Caki2 (cell line): ENCODE results near the gene FAM217A. TPM values are rescaled to one million over a fixed set of nuclear protein-coding genes. Genes with fewer than 3 reads are reported as not detected.
"Not testable (repeated sequence)": the region's sequence is repeated elsewhere in the genome, so short reads cannot be mapped to it uniquely, and the experiment has no call there.

Source experiments
- DNase-seq: peaks from one replicate; pipeline ENCODE4 v3.0.0-alpha.2; 2015; ENCODE audit warnings: low read depth
- in situ Hi-C: cut with HindIII; loops from 2 replicates; pipeline ENCODE4 v1.10.0; 2016; ENCODE audit warnings: low sequenced_read_pairs, low pct_unique_long_range_greater_than_20kb, mixed read lengths
- total RNA-seq: library from RNA; depleted of rRNA; stranded (reverse); fragments of >200 nt; shearing (Covaris generic); gene quantifications from 2 replicates; pipeline ENCODE4 v1.2.3, GENCODE V29; 2014; ENCODE audit warnings: low replicate concordance; rRNA removed

FAM217A gene, protein sequence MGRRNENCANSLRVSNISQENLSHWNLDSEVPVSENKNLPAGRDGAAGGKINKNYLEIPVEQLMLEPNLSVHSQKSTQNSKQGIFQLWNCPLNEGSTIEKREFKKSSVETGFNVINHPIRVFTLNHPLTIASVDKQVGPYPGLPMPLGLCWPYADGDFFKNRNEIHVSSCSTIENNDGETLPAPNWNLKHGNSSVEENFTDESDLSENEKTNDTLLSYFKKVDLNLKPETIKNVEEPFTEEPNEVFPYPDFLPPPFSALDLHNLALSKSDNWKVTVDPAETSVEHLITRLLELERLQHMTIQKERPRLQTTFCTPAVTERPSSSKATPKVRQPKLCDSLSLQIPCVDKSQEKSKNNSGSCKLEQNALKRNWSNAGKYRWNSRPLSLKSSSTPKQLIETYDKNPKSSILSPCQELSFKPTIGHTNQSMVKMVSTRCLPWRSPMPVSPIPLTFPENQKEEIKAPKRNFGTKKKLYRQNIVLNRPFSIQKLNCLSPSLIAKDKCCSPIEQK
- total RNA-seq, result not detected in 2 replicates

DNA sequence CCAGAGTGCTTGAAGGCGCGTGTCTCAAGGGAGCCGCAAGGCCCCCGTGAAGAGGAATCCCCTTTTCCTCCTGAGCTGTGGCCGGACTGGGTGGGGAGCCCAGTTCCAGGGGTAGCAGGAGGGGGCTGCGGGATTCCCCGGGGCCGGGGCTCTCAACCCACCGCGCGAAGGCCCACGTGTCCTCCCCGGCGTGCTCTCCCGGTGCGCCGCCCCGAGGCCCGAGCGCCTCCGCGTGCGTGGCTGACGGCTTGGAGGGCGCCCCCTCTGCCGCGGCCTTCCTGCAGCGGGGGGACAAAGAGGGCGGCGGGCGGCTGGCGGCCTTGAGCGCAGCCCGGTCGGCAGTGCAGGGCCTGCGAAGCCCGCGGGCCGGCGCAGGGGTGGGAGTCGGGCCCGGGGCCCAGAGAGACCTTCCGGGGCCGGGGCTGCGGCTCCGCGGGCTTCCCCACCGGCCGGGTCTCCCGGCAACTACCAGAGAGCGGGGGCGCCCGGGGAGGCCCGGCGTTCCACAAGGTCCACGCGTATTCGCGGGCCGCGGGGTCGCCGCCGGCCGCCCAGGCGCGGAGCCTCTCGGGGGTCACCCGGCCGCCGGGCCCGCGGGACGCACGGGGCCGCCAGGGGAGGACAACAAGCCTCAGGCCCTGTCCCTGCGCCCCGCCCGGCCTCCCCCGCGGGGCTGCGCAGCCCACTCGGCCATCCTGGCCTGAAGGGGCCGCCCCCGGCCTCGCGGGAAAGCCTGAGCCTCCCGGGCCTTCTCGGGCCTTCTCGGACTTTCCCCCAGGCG, at the start of gene FAM217A:
TSS of gene FAM217A (minus strand) at position 447 of the 781 bp plus-strand sequence. CDS start 1,723 bp downstream, outside the sequence.
- in situ Hi-C loops, result no loop called here
- no peak for DNase-seq

DNA sequence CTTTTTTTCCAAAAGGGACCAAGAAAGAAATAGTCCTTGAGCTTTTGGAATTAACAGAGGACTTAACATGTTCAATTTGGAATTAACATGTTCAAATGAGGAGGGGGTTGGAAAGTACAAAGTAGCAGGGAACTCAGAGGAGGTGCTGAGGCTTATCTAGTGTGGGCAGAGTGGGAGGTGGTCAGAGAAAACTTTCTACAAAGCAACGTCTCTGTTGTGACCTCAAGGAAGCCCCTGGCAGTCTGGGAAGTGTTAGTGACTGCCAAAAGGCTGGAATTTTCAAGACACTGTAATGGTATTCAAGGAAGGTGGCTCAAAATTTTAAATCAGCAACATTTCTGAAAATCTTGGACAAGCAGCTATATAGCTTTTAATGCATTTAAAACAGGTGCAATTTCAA, 49.1 kb upstream of the FAM217A start:
- DNase-seq, result no peak
- in situ Hi-C loops, result no loop called here

DNA sequence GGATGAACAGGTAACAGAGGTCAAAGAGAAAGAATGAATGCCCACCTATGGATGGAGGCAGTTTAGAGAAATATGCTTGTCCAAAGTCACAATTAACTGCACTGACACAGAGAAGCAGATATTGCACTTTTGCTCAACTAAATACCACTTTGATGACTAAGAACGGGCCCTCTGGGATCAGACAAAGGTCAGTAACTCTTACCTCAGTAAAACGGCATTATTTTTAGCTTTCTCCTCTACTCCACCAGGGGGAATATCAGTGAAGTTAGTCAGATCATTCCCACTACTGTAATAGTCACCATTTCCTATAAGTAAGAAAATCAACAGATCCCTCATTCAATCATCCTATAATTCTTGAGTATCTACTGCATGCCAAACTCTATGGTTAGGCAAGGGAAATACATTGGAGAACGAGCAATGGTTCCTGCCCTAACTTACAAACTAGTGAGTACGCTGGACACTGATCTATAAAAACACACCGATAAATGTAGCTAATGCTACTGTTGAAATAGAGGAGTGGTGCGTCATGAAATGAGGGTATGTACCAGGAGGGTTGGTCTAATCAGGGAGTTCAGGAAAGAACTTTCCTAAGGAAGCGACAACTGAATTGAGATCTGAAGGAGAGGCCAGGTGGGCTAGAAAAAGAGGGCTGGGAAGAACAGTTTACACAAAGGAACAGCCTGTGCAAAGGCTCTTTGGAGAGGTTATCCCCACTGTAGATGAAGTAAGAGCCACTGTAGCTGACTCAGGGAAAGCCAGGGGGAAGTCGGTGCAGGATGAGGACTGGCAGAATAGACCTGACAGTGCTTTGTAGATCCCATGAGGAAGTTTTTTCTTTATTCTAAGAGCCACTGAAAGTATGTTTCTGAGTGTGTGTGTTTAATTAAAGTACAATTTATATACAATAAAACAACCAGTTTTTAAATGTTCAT, 47.3 kb upstream of the FAM217A start:
- DNase-seq, result peak; percentile 75
- in situ Hi-C loops, result no loop called here

DNA sequence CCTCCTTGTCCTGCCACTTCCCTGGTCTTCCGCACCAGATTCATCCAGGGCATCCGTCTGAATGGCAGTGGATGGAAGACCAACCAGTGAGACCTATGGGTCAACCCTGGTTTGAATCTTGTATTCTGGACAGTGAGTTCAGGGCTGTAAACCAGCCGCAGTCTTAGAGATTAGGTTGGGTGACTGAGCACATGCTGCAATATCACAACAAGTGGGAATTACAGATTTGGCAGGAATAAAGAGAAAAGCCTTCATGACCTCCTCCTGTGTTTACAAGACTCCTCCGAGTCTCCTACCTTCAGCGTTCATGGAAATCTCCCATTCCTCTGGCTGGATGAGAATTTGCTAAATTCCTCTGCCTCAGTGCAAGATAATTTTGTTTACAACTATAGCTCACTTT, 46.6 kb upstream of the FAM217A start:
- in situ Hi-C loops, result no loop called here

DNA sequence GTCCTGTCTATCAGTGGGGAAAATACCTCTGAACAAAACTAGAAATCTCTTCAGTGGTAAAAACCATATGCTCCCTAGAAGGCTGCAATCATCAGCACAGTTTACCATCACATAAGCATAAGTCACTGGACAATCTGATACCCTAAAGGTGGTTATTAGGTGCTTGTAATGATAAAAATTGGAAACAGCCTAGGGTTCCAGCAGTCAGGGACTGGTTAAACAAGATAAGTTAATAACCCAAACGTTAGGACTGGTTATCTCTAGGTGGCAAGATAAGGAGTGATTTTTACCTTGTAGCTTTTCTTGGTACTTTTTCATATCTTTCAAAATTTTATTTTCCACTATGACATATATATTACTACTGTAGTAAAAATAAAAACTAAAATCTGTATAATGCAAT, 45.4 kb upstream of the FAM217A start:
- DNase-seq, result no peak
- in situ Hi-C loops, result no loop called here

More for the DNA sequence above, 46.6 kb upstream of the FAM217A start:
- DNase-seq, result no peak

DNA sequence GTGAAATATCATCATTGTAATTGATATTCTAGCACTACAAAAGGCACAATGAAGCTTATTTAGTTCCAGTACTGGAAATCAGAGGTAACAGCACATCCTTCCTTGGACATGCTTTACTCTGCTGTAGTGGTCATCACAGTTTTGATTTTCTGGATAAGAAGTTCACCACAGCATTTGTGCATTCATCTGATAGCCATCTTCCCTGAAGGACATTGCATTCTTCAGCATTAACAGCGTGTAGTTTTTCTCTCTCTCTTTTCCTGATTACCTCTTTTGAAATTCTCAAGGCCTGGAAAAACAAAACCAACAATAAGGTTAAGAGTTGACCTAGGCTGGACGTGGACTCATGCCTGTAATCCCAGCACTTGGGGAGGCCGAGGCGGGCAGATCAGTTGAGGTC, 36.8 kb upstream of the FAM217A start:
- in situ Hi-C loops, result no loop called here
- DNase-seq, result no peak

DNA sequence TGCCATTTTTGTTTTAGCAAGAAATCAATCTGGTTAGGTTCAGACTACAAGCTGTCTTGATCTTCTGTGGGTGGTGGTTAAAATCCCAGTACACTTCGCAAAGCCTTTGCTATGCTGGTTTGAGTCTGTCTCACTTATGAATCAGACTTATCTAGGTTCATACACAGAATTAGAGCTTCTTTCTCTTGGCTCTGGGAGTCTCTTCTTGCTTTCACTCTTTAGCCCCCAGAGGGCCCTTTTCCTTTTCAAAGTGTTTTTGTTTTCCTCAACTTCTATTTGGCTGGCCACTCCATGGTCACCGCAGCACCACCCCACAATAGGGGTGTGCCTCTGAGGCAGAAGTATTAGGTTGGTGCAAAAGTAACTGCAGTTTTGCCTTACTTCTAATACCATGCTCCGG, 35.2 kb upstream of the FAM217A start:
- in situ Hi-C loops, result no loop called here

DNA sequence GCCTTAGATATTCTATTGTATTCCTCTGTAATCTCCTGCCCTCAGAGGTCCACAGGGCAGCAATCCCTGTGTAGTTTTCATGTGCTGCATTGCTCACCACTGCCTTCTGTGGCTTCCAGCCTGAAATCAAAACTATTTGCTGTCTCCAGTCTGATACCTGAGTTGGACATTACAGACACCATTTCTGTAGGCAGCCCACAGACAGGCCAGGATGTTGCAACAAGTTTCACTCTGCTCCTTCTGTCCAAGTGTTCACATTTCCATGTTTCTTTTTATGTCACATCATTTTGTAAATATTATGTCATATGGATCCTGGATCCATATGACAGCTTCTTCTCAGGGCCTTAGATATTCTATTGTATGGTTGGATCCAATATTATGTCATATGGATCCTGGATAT, 34.7 kb upstream of the FAM217A start:
- in situ Hi-C loops, result no loop called here
- DNase-seq, result no peak

More for the DNA sequence above, 35.2 kb upstream of the FAM217A start:
- no peak for DNase-seq

DNA sequence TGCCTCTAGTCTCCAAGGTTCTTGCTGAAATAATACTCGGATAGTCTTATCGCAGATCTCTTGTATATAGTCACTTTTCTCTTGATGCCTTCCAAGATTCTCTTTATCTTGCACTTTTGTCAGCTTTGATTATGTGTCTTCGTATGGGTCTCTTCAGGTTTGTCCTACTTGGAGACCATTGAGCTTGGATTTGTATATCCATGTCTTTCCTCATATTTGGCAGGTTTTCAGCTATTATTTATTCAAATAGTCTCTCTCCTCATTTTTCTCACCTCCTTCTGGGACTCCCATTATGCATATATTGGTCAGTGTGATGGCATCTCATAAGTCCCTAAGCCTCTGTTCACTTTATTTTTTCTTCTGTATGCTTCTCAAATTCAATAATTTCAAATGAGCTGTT, 33.4 kb upstream of the FAM217A start:
- in situ Hi-C loops, result no loop called here
- DNase-seq, result no peak

DNA sequence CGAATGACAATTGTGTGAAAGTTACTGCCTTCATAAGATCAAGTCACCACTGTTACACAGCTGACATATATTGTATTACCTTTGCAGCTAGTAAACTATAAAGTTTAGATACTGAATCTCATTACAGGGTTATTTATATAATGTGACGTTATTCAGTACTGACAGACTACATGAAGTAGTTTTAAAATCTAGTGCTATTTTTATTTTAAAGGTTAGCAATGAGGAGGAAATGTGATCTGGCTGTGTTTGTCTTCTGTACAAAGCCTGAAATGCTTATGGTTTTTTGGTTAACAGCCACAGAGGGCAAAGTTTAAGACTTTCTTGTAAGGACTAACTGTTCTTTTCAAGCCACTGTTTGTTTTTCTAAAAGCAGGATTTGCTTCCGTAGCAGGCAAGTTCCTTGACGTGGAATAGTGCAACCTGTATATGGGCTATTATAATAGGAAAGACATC, 30.5 kb upstream of the FAM217A start:
- in situ Hi-C loops, DNase-seq: not testable (repeated sequence)

DNA sequence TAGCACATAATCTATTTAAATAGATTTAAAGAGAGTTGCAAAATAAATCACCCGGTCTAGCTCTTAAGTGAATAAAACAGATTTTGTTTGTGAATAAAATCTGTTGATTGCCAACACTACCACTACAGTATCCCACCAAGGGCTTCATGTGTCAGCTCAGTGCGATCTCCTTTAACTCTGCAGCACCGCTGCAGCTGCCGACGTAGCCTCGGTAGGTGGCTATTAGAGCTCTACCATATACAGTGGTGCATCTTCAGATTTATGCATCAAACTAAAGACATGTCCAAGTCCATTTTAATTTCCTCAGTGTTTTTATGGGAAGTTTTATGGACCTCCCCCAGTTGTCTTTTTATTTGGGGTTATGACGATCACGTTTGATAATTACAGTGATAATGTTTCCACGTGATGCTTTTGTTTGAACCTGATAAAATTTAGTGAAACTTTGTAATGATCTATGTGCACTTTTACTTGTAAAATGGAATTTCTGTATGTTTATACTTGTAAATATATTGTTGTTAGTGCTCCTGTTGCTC, 29.7 kb upstream of the FAM217A start:
- no peak for DNase-seq
- in situ Hi-C loops, result no loop called here

DNA sequence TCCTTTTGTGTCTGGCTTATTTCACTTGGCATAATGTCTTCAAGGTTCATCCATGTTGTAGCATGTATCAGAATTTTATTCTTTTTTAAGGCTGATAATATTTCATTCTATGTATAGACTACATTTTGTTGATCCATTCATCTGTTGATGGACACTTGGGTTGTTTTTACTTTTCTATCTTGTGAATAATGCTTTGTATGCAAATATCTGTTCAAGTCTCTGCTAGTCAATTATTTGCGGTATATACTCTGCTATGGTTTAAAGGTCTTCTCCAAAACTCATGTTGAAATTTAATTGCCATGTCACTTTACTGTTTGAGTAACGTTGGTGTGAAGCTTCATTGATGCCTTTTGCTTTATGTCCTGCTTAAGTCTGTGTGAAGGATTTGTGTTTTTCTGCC, 28.9 kb upstream of the FAM217A start:
- in situ Hi-C loops, result no loop called here
- DNase-seq, result no peak

DNA sequence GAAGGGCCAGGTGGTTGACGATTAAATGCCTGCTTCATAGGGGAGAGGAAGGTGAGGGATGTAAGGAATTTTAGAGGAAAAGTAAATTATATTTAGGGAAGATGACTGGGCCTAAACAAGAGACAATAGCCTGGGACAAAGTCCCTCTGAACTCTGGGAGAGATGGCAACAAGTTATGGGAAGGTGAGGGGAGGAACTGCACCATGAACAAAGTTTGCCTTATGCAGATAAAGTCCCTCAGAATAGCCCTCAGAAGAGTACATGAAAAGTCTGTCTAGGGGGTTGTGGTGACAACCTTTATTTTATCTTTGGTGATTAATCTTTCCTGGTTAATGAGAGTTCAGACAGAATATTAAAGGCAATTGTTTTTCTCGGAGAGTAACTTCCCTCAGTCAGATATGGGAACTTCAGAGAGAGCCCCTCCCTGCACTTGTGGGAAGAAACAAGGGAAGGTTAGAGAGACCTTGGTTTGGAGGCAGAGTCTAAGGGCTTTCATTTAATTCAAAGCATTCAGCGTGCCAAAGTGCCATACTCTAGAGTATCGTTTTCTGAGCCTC, 27.1 kb upstream of the FAM217A start:
- no peak for DNase-seq
- in situ Hi-C loops, result no loop called here

DNA sequence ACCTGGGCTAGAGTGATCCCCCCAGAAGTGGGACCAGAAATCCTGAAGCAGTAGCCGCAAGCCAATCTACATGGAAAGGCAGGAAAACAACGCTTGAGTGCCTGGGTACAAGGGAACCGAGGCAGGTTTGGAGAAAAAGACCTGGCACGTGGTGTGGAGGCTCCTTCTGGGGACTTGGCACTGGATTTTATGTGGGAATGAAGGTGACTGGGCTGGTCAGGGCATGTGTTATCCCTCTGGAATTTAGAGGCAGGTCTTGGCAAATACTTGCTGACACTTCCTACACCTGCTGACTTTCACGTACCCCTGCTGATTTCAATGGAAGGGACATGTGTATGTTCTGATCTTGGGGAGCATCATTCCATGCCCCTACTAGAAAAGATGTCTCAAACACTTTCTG, 25.0 kb upstream of the FAM217A start:
- in situ Hi-C loops, result no loop called here
- DNase-seq, result no peak

DNA sequence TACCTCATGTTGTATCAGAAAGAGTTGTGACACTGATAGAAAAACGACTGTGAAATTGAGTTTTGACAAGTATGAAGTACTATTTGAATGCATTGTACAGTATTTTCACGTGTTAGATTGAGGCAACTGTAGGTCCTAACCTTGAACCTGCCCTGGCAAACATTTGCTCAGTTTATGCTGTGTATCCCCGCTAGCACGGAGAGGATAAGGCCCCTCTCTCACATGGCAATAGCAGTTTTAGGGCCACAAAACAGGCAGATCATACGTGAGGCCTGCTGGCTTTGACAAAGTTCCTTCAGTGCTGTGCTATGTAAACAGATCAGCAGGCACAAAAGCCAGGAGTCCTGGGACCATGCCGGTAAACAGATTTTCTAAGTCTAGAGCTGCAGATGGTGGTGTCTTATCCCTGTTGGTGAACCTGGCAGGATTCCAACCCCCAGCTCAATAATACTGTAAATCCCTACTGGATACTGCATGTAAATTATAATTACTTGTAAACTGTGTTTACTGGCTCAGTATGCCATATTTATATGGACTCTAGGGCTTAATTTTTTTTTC, 23.8 kb upstream of the FAM217A start:
- DNase-seq, result no peak
- in situ Hi-C loops, result no loop called here

DNA sequence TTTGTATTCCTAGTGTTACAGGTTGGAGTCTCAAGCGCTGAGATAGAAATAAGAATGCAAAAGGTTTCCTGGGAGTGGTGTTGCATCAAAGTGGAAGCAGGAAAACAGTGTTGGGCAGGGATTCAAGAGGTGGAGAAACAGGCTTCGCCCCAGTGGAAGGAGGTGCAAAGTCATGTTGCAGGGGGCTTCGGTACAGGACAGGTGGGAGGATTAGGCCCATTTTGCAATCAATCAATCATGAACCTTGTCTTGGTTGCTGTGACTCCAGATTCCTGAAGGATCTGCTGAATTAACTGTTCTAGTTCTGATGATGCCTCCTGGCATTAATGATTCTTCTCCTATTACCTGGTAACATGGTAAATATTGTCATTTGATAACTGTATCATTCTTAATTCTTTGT, 22.4 kb upstream of the FAM217A start:
- in situ Hi-C loops, result no loop called here
- no peak for DNase-seq

DNA sequence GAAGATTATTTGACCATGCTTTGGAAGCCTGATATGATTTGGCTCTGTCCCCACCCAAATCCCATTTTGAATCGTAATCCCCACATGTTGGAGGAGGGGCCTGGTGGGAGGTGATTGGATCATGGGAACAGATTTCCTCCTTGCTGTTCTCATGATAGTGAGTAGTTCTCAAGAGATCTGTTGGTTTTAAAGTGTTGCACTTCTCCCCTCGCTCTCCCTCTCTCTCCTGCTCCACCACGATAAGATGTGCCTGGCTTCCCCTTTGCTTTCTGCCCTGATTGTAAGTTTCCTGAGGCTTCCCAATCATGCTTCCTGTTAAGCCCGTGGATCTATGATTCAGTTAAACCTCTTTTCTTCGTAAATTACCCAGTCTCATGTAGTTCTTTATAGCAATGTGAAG, 21.7 kb upstream of the FAM217A start:
- in situ Hi-C loops, result no loop called here
- no peak for DNase-seq
